ENCODE results near the gene FAM20C.
"Not testable (repeated sequence)": the region's sequence is repeated elsewhere in the genome, so short reads cannot be mapped to it uniquely, and the experiment has no call there.

The FAM20C gene

GRCh38 chr7:293681-294439, 101.5 kb downstream of the FAM20C start:
- DNase-seq (ENCODE audit: low read depth in 2 of 2), result no peak

GRCh38 chr7:294440-295154, 102.2 kb downstream of the FAM20C start:
- no peak for DNase-seq (ENCODE audit: low read depth in 2 of 2)

- no peak for DNase-seq (ENCODE audit: low read depth in 2 of 2)
Observed at GRCh38 chr7:295155-296154, 103.1 kb downstream of the FAM20C start.

- no peak for DNase-seq (ENCODE audit: low read depth in 2 of 2)
Observed at GRCh38 chr7:296373-296945, 104.1 kb downstream of the FAM20C start.

- not testable (repeated sequence) for DNase-seq (ENCODE audit: low read depth in 2 of 2)
Observed at GRCh38 chr7:297141-297540, 104.8 kb downstream of the FAM20C start.

GRCh38 chr7:297611-298374, 105.4 kb downstream of the FAM20C start:
- DNase-seq (ENCODE audit: low read depth in 2 of 2), result no peak

GRCh38 chr7:298375-298702, 106.0 kb downstream of the FAM20C start:
- no peak for DNase-seq (ENCODE audit: low read depth in 2 of 2)

GRCh38 chr7:298743-299142, 106.4 kb downstream of the FAM20C start:
- DNase-seq (ENCODE audit: low read depth in 2 of 2), result no peak

- DNase-seq (ENCODE audit: low read depth in 2 of 2), result no peak
Observed at GRCh38 chr7:299169-299568, 106.8 kb downstream of the FAM20C start.

- DNase-seq (ENCODE audit: low read depth in 2 of 2), result no peak
Observed at GRCh38 chr7:299628-300027, 107.3 kb downstream of the FAM20C start.

GRCh38 chr7:300048-300447, 107.7 kb downstream of the FAM20C start:
- no peak for DNase-seq (ENCODE audit: low read depth in 2 of 2)

GRCh38 chr7:300546-301290, 108.3 kb downstream of the FAM20C start:
- DNase-seq (ENCODE audit: low read depth in 2 of 2), result no peak

- no peak for DNase-seq (ENCODE audit: low read depth in 2 of 2)
Observed at GRCh38 chr7:301291-302053, 109.1 kb downstream of the FAM20C start.

GRCh38 chr7:302054-302992, 110.0 kb downstream of the FAM20C start:
- no peak for DNase-seq (ENCODE audit: low read depth in 2 of 2)

- no peak for DNase-seq (ENCODE audit: low read depth in 2 of 2)
Observed at GRCh38 chr7:303425-303824, 111.1 kb downstream of the FAM20C start.

- DNase-seq (ENCODE audit: low read depth in 2 of 2), result no peak
Observed at GRCh38 chr7:303884-304573, 111.7 kb downstream of the FAM20C start.

- DNase-seq (ENCODE audit: low read depth in 2 of 2), result no peak
Observed at GRCh38 chr7:304574-305409, 112.4 kb downstream of the FAM20C start.

Data from stimulated activated CD4-positive, alpha-beta T cell treated with anti-CD3 and anti-CD28 coated beads, Interleukin-4, amount 100 ng/mL, for 48 hours (primary cell).